NCI-H2171 treated with DMSO at 0.1 percent for 48 hours (cell line): Measurements from ENCODE around the gene NDUFA13.
"Not testable (repeated sequence)": the region's sequence is repeated elsewhere in the genome, so short reads cannot be mapped to it uniquely, and the experiment has no call there.

Source experiments
- DNase-seq: peaks from one replicate; lab custom pipeline; 2025; lab: John Stamatoyannopoulos, UW

NDUFA13 gene

GRCh38 chr19:19515642-19516519 lies at the start of gene NDUFA13:
Gene NDUFA13 (plus strand): TSS chr19:19516225. CDS start chr19:19516239, 14 bp downstream.
- DNase-seq: peak; percentile 85

- DNase-seq: peak; percentile 7
These were observed 47.5 kb upstream of the NDUFA13 start for GRCh38 chr19:19468424-19469050.

DNA sequence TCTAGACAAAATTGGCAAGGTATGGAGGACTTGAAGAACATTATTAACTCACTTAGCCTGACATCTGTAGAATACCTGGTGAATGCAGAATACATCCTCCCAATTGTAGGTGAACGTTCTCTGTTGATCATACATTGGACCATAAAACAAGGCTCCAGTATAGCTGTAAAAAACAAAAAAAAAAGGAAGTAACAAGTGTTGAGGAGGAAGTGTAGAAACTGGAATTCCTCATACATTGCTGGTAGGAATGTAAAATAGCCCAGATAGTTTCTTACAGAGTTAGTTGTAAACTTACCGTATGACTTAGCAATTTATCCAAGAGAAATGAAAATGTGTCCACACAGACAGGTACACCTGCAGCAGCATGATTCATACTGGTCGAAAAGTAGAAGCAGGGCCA lies 45.4 kb upstream of the NDUFA13 start:
- no peak for DNase-seq

GRCh38 chr19:19471682-19472081 lies 44.3 kb upstream of the NDUFA13 start:
- DNase-seq: no peak

- not testable (repeated sequence) for DNase-seq
These were observed 43.9 kb upstream of the NDUFA13 start for GRCh38 chr19:19472106-19472505.

- DNase-seq: no peak
These were observed 40.8 kb upstream of the NDUFA13 start for GRCh38 chr19:19475015-19475765.

DNA sequence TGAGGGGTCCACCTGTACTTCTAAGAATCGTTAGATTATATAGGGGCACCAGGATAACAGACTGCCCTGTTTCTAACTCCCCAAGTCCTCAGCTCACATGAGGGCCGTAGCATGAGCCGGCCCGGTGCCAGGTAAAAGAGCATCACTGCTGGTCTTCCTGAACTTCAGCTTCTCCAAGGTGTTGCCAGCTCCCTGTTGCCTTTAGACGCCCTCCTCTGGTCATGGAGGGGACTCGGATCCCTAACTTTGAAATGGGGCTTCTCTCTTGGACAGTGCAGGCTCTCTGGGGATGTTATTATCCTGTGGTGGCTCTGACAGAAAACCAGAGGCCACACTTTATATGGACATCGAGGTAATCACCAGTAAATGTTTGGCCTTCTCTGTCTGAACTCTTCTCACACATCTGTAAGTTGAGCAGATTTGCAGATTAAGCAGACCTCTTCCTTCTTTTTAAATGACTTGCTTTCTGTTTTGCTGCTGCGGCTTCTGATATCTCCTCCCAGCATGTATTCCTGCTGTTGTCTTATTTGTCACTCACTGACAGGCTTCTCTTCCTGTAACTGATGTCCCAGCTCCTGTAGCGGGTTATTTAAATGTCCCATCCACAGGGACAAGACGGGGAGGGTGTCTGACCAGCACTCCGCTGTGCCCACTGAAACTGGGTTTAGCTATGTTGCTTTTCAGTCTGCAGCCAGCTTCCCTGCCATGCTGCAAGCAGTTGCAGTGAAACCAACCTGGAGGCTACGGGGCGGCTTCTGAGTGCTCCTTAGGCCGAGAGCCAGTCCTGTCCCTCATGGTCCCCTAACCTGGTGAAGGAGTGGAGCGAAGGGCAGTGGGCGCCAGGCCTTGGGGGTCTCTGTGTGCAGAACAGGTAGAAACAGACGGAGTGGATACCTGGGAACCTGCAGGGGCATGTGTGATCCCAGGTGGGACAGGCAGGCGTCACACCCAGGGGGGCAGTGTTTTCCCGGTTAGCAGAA lies 39.9 kb upstream of the NDUFA13 start:
- peak; percentile 8 for DNase-seq

GRCh38 chr19:19477705-19478383 lies 38.2 kb upstream of the NDUFA13 start:
- no peak for DNase-seq

GRCh38 chr19:19480688-19481087 lies 35.3 kb upstream of the NDUFA13 start:
- DNase-seq: no peak

GRCh38 chr19:19482809-19483596 lies 33.0 kb upstream of the NDUFA13 start:
- peak; percentile 62 for DNase-seq

DNA sequence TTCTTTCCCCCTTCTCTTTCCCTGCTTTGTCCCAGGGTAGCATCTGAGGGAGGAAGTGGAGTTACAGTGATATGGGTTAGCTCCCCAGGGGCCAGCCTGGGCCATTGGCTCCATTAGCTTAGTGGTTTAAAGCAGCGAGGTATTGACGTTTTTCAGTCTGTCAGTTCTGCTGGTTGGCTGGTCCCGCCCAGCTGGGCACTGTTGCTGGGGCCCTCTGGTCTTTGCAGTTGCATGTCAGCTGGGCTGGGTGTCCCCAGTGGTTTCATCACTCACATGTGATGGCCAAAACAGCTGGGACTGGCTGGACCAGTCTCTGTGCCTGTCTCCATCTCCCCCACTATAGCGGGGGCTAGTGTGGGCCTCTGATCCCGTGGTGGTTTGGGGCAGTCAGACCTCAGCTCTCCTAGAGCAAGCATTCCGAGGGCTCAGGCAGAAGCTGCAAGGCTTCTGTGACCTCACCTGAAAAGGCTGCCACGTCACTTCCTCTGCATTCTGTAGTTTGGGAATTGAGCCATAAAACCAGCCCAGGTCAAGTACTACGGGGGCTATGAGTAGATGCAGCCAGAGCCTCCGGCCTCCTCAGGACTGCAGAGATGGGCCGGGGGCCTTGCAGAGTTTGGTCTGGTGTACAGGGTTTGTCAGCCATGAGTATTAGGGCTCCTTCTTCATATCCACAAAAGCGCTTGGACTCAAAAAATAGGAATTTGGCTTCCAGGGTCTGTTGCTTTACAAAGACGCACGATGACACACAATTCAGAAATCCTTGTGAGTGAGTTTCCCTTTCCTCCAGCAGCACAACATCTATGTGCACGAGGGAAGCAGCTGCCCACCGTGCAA lies 30.6 kb upstream of the NDUFA13 start:
- peak; percentile 7 for DNase-seq

DNA sequence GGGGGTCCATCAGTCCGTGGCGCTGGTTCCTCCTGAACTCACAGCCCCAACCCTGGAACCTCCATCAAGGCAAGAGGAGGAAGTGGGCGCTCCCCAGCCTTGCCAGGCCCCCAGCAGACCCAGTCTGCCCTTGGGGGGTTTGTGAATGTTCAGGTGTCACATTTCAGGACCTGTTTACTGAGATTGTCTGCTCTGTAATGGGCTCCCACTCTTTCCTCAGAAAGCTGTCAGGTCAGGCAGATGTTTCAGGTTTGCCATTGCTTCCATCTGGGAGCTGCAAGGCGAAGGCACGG lies 30.1 kb upstream of the NDUFA13 start:
- DNase-seq: peak; percentile 54

DNA sequence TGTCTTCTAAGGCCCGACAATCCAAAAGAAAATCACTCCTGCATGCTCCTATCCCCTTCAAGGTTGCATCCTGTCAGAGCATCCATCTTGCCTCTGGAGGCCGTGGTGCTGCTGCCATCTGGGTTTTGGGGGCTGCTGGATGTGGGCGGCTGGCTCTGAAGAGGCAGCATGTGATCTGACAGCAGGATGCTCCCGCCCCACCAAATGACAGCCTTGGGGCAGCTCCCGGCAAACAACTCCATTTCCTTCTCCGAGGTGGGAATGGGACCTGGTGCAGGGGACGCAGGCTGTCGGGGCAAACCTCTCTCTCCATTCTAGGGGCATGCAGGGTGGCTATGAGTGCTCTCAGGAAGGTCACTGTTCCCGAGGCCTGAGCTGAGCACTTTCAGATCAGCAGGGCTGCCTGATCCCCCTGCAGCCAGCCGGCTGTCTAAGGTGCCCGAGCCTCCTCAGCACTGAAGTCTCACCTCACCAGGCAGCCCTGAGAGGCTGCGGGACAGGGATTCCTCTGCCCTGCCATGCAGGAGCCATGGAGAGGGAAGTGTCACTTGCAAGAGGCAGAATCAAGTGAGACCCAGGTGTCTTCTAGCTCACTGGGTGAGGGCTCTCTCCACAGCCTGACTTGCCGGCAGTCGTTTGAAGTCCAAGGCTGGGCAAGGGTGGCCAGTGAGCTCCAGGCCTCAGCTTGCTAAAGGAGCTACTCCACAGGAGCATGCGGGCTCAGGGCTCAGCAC lies 29.5 kb upstream of the NDUFA13 start:
- peak; percentile 54 for DNase-seq

- DNase-seq: no peak
These were observed 28.7 kb upstream of the NDUFA13 start for GRCh38 chr19:19487077-19487949.

DNA sequence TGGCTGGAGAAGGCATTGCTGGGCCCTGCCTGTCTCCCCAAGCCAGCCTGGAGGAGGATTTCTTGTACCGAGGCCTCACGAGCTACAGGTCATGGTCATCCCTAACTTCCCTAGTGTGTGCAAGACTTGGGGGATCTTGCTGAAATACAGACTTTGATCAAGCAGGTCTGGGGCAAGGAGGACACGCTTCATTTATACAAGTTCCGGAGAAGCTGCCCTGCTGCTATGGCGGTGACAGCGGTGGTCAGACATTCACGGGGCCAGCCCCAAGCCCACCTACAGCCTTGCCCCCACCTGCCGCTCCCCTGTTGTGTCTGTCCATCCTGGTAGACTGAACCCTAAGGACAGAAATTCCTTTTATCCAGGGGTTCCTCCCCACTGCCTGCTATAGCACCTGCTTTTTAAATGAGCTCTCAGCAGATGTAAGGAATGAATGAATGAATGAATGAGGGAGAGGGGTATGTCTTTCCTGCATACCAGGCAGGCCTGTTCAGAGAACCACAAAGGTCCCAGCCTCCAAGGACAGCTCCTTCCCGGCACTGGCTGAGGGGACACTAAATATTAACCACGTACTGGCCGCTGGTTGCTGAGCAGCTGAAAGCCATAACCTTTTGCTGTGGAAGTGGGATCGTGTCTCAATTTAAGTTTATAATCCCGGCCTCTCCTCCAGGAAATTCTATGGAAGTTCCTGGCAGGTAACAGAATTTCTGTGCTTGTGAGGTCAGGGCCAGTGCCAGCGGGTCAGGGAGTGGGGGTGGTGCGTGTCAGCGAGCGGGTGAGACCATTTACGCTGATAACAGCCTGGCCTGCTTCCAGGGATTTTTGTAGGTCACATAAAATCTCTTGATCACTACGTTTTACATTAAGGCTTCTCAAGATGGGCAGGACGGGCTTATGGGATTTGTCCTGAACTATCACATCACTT lies 27.8 kb upstream of the NDUFA13 start:
- no peak for DNase-seq

DNA sequence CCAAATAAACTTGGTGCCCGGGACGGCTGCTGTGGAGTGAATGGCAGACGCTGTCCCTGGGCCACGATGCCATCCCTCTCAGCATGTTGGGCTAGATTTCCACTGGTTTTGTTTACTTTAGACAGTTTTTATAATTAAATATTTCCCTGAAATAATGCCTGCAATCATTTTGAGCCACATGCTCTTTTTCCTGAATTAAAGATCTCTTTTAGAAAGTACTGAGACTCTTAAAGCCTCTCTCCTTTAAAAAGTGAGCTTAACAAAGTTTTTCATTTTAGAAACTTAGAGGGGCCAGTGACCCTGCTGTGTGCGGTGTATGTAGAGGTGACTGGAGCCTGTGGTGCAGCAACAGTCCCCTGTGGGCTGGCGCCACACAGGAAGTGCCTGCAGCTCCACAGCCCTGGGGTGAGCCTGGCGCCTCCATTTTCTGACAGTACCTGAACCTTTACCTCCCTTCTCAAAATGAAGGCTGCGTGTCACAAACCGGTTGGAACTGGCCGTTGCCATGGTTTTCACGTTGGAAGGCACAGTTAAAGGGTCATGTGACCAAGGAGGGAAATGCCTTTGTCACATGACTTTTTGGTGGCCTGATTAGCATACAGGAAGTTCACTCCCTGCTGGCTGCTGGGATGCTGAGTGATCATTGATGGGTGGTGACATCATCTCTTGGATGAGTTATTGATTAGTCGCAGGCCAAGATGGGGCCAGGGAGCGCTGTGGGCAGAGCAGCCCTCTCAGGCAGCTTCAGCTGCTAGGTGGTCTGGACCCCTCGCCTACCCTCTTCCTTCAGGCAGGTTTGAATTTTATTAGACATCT lies 26.9 kb upstream of the NDUFA13 start:
- DNase-seq: peak; percentile 75
